Esophagus muscularis mucosa (tissue), 3 donors: ENCODE measurements around the gene TFF2.

Source experiments
- CTCF ChIP-seq, 3 experiments: fragments of 200-600 bp in 2 of 3; fragments of 450-650 bp in 1 of 3; sonication (generic) in 2 of 3; IDR thresholded peaks; one replicate each; pipeline ENCODE4 v1.5.1; 2017 to 2019; ENCODE audit warnings: antibody characterized with exemption in 3 of 3, mild to moderate bottlenecking in 2 of 3, moderate library complexity in 1 of 3
- POLR2A ChIP-seq: fragments of 450-650 bp; IDR thresholded peaks from one replicate; pipeline ENCODE4 v1.6.1; 2017; ENCODE audit warnings: antibody characterized with exemption, moderate library complexity, mild to moderate bottlenecking, low read depth
- POLR2AphosphoS5 ChIP-seq, 2 donors: sonication (generic); formaldehyde crosslinking; IDR thresholded peaks; one replicate each; pipeline ENCODE4 v1.6.1; 2017; ENCODE audit warnings: antibody characterized with exemption in 2 of 2

- no peak for TF ChIP-seq CTCF (IDR thresholded peaks at IDR 0.05)
- TF ChIP-seq POLR2A: no peak
- TF ChIP-seq POLR2AphosphoS5 (IDR thresholded peaks at IDR 0.05): no peak
Measured at GRCh38 chr21:42384156-42384945, 33.6 kb upstream of the TFF2 start.
